CD4-positive, CD25-positive, alpha-beta regulatory T cell (primary cell): Measurements from ENCODE around the gene P2RX4. TPM values are rescaled to one million over a fixed set of nuclear protein-coding genes. Genes with fewer than 3 reads are reported as not detected.
"Not testable (repeated sequence)": the region's sequence is repeated elsewhere in the genome, so short reads cannot be mapped to it uniquely, and the experiment has no call there.

Experiments used
- ATAC-seq, 2 donors: fragments of 150-1000 bp; cut with Tn5 transposase; one replicate each; pipeline ENCODE4 v1.10.0; 2021; ENCODE audit warnings: low read depth in 2 of 2, moderate number of reproducible peaks in 2 of 2, moderate library complexity in 1 of 2
- DNase-seq, 3 donors: peaks; one replicate each; pipeline versions ENCODE4 v3.0.0 to v3.0.0-alpha.2; 2012 to 2022; ENCODE audit warnings: mixed read lengths in 1 of 3
- H3K27ac ChIP-seq: one replicate; pipeline ENCODE4 v1.7.0; 2013; ENCODE audit warnings: mild to moderate bottlenecking, low read length; ENCODE audit not compliant: insufficient read depth, poor library complexity, severe bottlenecking
- H3K27me3 ChIP-seq: one replicate; pipeline ENCODE4 v1.7.0; 2013; ENCODE audit warnings: low read length; ENCODE audit not compliant: control insufficient read depth, insufficient read depth
- H3K36me3 ChIP-seq: one replicate; pipeline ENCODE4 v1.7.0; 2013; ENCODE audit warnings: mild to moderate bottlenecking, low read length, moderate library complexity; ENCODE audit not compliant: control insufficient read depth, insufficient read depth
- H3K4me1 ChIP-seq: 2 replicates; pipeline ENCODE4 v1.7.0; 2013; ENCODE audit warnings: mild to moderate bottlenecking, low read length; ENCODE audit not compliant: insufficient read depth, control insufficient read depth, poor library complexity, severe bottlenecking
- H3K4me3 ChIP-seq: one replicate; pipeline ENCODE4 v1.7.0; 2013; ENCODE audit warnings: low read depth, mild to moderate bottlenecking, low read length, moderate library complexity
- H3K9me3 ChIP-seq, 2 experiments: 1 replicate in 1 of 2; 2 replicates in 1 of 2; pipeline ENCODE4 v1.7.0; 2013; ENCODE audit warnings: low read length in 2 of 2, mild to moderate bottlenecking in 1 of 2, moderate library complexity in 1 of 2; ENCODE audit not compliant: control insufficient read depth in 2 of 2
- H3K27ac Mint-ChIP-seq, 3 donors: one replicate each; pipeline ENCODE4 v1.8.0; 2020 to 2022; ENCODE audit warnings: mild to moderate bottlenecking in 3 of 3, mixed read lengths in 3 of 3, moderate library complexity in 2 of 3
- H3K27me3 Mint-ChIP-seq: one replicate; pipeline ENCODE4 v1.8.0; 2022; ENCODE audit warnings: mild to moderate bottlenecking, mixed read lengths
- H3K36me3 Mint-ChIP-seq: one replicate; pipeline ENCODE4 v1.8.0; 2020; ENCODE audit warnings: mixed read lengths
- H3K4me1 Mint-ChIP-seq, 4 donors: one replicate each; pipeline ENCODE4 v1.8.0; 2020 to 2022; ENCODE audit warnings: mixed read lengths in 4 of 4, mild to moderate bottlenecking in 1 of 4
- H3K4me3 Mint-ChIP-seq, 4 donors: one replicate each; pipeline ENCODE4 v1.8.0; 2020 to 2022; ENCODE audit warnings: mild to moderate bottlenecking in 4 of 4, mixed read lengths in 4 of 4, moderate library complexity in 3 of 4
- H3K9me3 Mint-ChIP-seq, 7 donors: one replicate each; pipeline ENCODE4 v1.8.0; 2020 to 2022; ENCODE audit warnings: mixed read lengths in 7 of 7, mild to moderate bottlenecking in 3 of 7, moderate library complexity in 2 of 7
- polyA plus RNA-seq, 4 donors: library from polyadenylated mRNA; unstranded; fragments of 300-500 nt; fragmentation: Illumina TruSeq; gene quantifications; one replicate each; pipeline ENCODE4 v1.2.3, GENCODE V29; 2021
- total RNA-seq: library from RNA; stranded (reverse); gene quantifications from one replicate; pipeline ENCODE4 v1.2.3, GENCODE V29; 2022

P2RX4 gene
- total and polyA plus RNA-seq, 5 donors from 2014 or later, result 27.8 to 38.1 (median 28.5) TPM

- H3K4me3 Mint-ChIP-seq, H3K4me1 Mint-ChIP-seq, H3K9me3 ChIP-seq, H3K27ac ChIP-seq, H3K27me3 Mint-ChIP-seq, H3K27ac Mint-ChIP-seq, DNase-seq, H3K27me3 ChIP-seq, H3K36me3 ChIP-seq, H3K9me3 Mint-ChIP-seq, H3K4me3 ChIP-seq, ATAC-seq, H3K4me1 ChIP-seq, H3K36me3 Mint-ChIP-seq: not testable (repeated sequence)
These were observed 71.2 kb downstream of the P2RX4 start for GRCh38 chr12:121281116-121281515.

- Histone ChIP-seq H3K27ac (no peak overlapping the region), H3K4me1 (no peaks in the 10 kb centered on the region), H3K27me3 (no peaks in the 10 kb centered on the region), H3K9me3 (no peaks in the 10 kb centered on the region), H3K4me3 (no peak overlapping the region), H3K36me3 (no peaks in the 10 kb centered on the region)
- H3K36me3 Mint-ChIP-seq, result peaks cover 3% of the 10 kb centered on the region
- no peaks in the 10 kb centered on the region for H3K27me3 Mint-ChIP-seq
- no peaks in the 10 kb centered on the region for H3K9me3 Mint-ChIP-seq
- ATAC-seq (no peak), DNase-seq (no peak)
- no peak overlapping the region for H3K4me3 Mint-ChIP-seq
- no peak overlapping the region for H3K27ac Mint-ChIP-seq
- H3K4me1 Mint-ChIP-seq, result peaks cover 0 to 9% (median 3%) of the 10 kb centered on the region in 4 donors
These were observed 72.3 kb downstream of the P2RX4 start for GRCh38 chr12:121282072-121282742.

- not testable (repeated sequence) for H3K27ac ChIP-seq, H3K27me3 ChIP-seq, H3K4me1 ChIP-seq, H3K4me3 ChIP-seq, H3K4me3 Mint-ChIP-seq, H3K36me3 Mint-ChIP-seq, H3K27ac Mint-ChIP-seq, H3K9me3 Mint-ChIP-seq, H3K9me3 ChIP-seq, ATAC-seq, DNase-seq, H3K4me1 Mint-ChIP-seq, H3K36me3 ChIP-seq, H3K27me3 Mint-ChIP-seq
These were observed 73.0 kb downstream of the P2RX4 start for GRCh38 chr12:121282910-121283309.

GRCh38 chr12:121283388-121283787 is 73.5 kb downstream of the P2RX4 start:
- no peak overlapping the region for H3K27ac Mint-ChIP-seq

More at GRCh38 chr12:121283388-121283787, 73.5 kb downstream of the P2RX4 start:
- H3K36me3 ChIP-seq, result no peaks in the 10 kb centered on the region
- DNase-seq (no peak), ATAC-seq (no peak)
- Mint-ChIP-seq H3K4me3 (no peak overlapping the region), H3K36me3 (no peaks in the 10 kb centered on the region), H3K9me3 (no peaks in the 10 kb centered on the region), H3K4me1 (peaks cover 0 to 9% (median 6%) of the 10 kb centered on the region in 4 donors), H3K27me3 (no peaks in the 10 kb centered on the region)
- no peak overlapping the region for H3K27ac ChIP-seq
- H3K9me3 ChIP-seq, result no peaks in the 10 kb centered on the region
- H3K27me3 ChIP-seq, result no peaks in the 10 kb centered on the region
- H3K4me1 ChIP-seq, result no peaks in the 10 kb centered on the region
- no peak overlapping the region for H3K4me3 ChIP-seq

Other genes with a start within 250 kb of the P2RX4 start
- gene HNF1A, start 231.6 kb upstream of the P2RX4 start, total RNA-seq, result not detected
- gene HNF1A, start 231.6 kb upstream of the P2RX4 start, polyA plus RNA-seq, result not detected
- 15.9 TPM for gene C12orf43, start 193.6 kb upstream of the P2RX4 start, total RNA-seq
- 10 to 100 TPM; 12.1 to 16.1 (median 14.1) TPM for gene C12orf43, start 193.6 kb upstream of the P2RX4 start, polyA plus RNA-seq
- 19.3 TPM for gene OASL, start 170.9 kb upstream of the P2RX4 start, total RNA-seq
- gene OASL, start 170.9 kb upstream of the P2RX4 start, polyA plus RNA-seq, result 10 to 100 TPM in 2 of 4 donors, 1 to 10 TPM in 2; 9.0 to 15.9 (median 10.8) TPM
- gene P2RX7, start 77.3 kb upstream of the P2RX4 start, total RNA-seq, result 23.5 TPM
- 1 to 10 TPM; 3.4 to 7.5 (median 5.7) TPM for gene P2RX7, start 77.3 kb upstream of the P2RX4 start, polyA plus RNA-seq
- gene CAMKK2, start 86.6 kb downstream of the P2RX4 start, total RNA-seq, result 11.7 TPM
- 10 to 100 TPM in 3 of 4 donors, 1 to 10 TPM in 1; 9.6 to 15.2 (median 13.4) TPM for gene CAMKK2, start 86.6 kb downstream of the P2RX4 start, polyA plus RNA-seq
- 128 TPM for gene ANAPC5, start 142.3 kb downstream of the P2RX4 start, total RNA-seq
- gene ANAPC5, start 142.3 kb downstream of the P2RX4 start, polyA plus RNA-seq, result 100 to 1,000 TPM; 113 to 141 (median 139) TPM
- gene RNF34, start 190.0 kb downstream of the P2RX4 start, total RNA-seq, result 59.1 TPM
- 10 to 100 TPM; 68.5 to 84.9 (median 76.8) TPM for gene RNF34, start 190.0 kb downstream of the P2RX4 start, polyA plus RNA-seq